ENCODE results near the gene PMEPA1.

PMEPA1 gene

DNA sequence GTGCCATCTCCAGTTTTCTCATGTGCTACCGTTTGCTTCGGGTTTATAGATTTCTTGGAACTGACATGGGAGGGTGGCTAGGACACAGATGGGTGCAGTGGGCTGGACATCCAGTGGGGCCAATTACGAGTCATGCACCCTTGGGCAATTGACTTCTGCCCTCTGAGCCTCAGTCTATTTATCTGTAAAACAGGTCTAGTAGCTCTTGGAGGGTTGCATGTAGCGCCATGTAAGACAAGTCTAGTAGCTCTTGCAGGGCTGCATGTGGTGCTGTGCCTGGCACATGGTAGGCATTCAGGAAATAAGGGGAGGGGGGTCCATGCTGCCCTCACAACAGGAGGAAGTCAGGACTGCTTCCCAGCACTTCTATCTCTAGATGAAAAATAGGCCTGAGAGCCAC is 15.3 kb downstream of the PMEPA1 start:
- no peak overlapping the region for H3K18ac ChIP-seq (ENCODE audit: low read length)
- H4K91ac ChIP-seq (ENCODE audit: low read depth, low read length, poor library complexity), result no peak overlapping the region
- H2AK5ac ChIP-seq (ENCODE audit: low read depth, low read length), result no peak overlapping the region
- no peaks in the 10 kb centered on the region for H3K4me1 ChIP-seq (ENCODE audit: control insufficient read depth in 2 of 2, insufficient read depth in 1 of 2, low read depth in 1 of 2, low read length in 2 of 2)
- H2BK12ac ChIP-seq (ENCODE audit: low read length), result no peak overlapping the region
- H3K4me3 ChIP-seq (ENCODE audit: low read length in 2 of 2), result no peak overlapping the region
- H3K79me1 ChIP-seq (ENCODE audit: low read depth, low read length), result no peaks in the 10 kb centered on the region
- no peaks in the 10 kb centered on the region for H3K36me3 ChIP-seq (replicated peaks in 1 of 2; ENCODE audit: control insufficient read depth in 2 of 2, insufficient read depth in 2 of 2, low read length in 2 of 2)
- no peak overlapping the region for H4K8ac ChIP-seq (ENCODE audit: low read depth, low read length)
- H2BK120ac ChIP-seq (ENCODE audit: low read depth, low read length), result no peak overlapping the region
- no CpG with 5 or more reads among the region's 4 CpGs for WGBS, 2 donors (ENCODE audit: extremely low coverage in 2 of 2, insufficient read length in 2 of 2, insufficient replicate concordance in 1 of 2)
- H3K23ac ChIP-seq (ENCODE audit: low read depth, low read length, poor library complexity), result no peak overlapping the region
- H2AFZ ChIP-seq (ENCODE audit: low read length), result no peak overlapping the region
- no peak for DNase-seq (ENCODE audit: low spot score)
- H3K4ac ChIP-seq (ENCODE audit: low read length), result no peak overlapping the region
- no peak overlapping the region for H3K9ac ChIP-seq (ENCODE audit: low read depth, low read length, poor library complexity)
- H2BK15ac ChIP-seq (ENCODE audit: low read length), result no peak overlapping the region
- H3K14ac ChIP-seq (ENCODE audit: low read length), result no peak overlapping the region
- H3K9me3 ChIP-seq (replicated peaks in 1 of 2; ENCODE audit: control insufficient read depth in 2 of 2, insufficient read depth in 1 of 2, low read depth in 1 of 2, low read length in 2 of 2), result no peaks in the 10 kb centered on the region
- no peak overlapping the region for H3K4me2 ChIP-seq (ENCODE audit: insufficient read depth, low read length, poor library complexity, severe bottlenecking)
- H2BK5ac ChIP-seq (ENCODE audit: low read length), result no peak overlapping the region
- H3K27me3 ChIP-seq (ENCODE audit: control insufficient read depth in 3 of 3, insufficient read depth in 3 of 3, low read depth in 1 of 3, low read length in 3 of 3), result peaks cover 0 to 3% (median 0%) of the 10 kb centered on the region in 3 experiments
- H3K27ac ChIP-seq (replicated peaks; ENCODE audit: low read length), result no peak overlapping the region

- DNase-seq (ENCODE audit: low spot score), result no peak
- H2BK15ac ChIP-seq (ENCODE audit: low read length), result no peak overlapping the region
- no peaks in the 10 kb centered on the region for H3K79me1 ChIP-seq (ENCODE audit: low read depth, low read length)
- no peak overlapping the region for H4K91ac ChIP-seq (ENCODE audit: low read depth, low read length, poor library complexity)
- H3K27me3 ChIP-seq (ENCODE audit: control insufficient read depth in 3 of 3, insufficient read depth in 3 of 3, low read depth in 1 of 3, low read length in 3 of 3), result peaks cover 0 to under 1% (median 0%) of the 10 kb centered on the region in 3 experiments
- H3K14ac ChIP-seq (ENCODE audit: low read length), result peak overlapping the region; percentile 32
- H3K23ac ChIP-seq (ENCODE audit: low read depth, low read length, poor library complexity), result no peak overlapping the region
- no peak overlapping the region for H3K4ac ChIP-seq (ENCODE audit: low read length)
- H3K9me3 ChIP-seq (replicated peaks in 1 of 2; ENCODE audit: control insufficient read depth in 2 of 2, insufficient read depth in 1 of 2, low read depth in 1 of 2, low read length in 2 of 2), result no peaks in the 10 kb centered on the region
- H2BK120ac ChIP-seq (ENCODE audit: low read depth, low read length), result no peak overlapping the region
- H2BK12ac ChIP-seq (ENCODE audit: low read length), result no peak overlapping the region
- H3K18ac ChIP-seq (ENCODE audit: low read length), result no peak overlapping the region
- H2BK5ac ChIP-seq (ENCODE audit: low read length), result no peak overlapping the region
- H3K36me3 ChIP-seq (replicated peaks in 1 of 2; ENCODE audit: control insufficient read depth in 2 of 2, insufficient read depth in 2 of 2, low read length in 2 of 2), result no peaks in the 10 kb centered on the region
- no peak overlapping the region for H3K27ac ChIP-seq (replicated peaks; ENCODE audit: low read length)
- no peak overlapping the region for H3K4me2 ChIP-seq (ENCODE audit: insufficient read depth, low read length, poor library complexity, severe bottlenecking)
- no peak overlapping the region for H2AK5ac ChIP-seq (ENCODE audit: low read depth, low read length)
- no peak overlapping the region for H3K4me3 ChIP-seq (ENCODE audit: low read length in 2 of 2)
- no peak overlapping the region for H3K9ac ChIP-seq (ENCODE audit: low read depth, low read length, poor library complexity)
- no peak overlapping the region for H4K8ac ChIP-seq (ENCODE audit: low read depth, low read length)
- no peak overlapping the region for H2AFZ ChIP-seq (ENCODE audit: low read length)
- WGBS, 2 donors (ENCODE audit: extremely low coverage in 2 of 2, insufficient read length in 2 of 2, insufficient replicate concordance in 1 of 2), result no CpG with 5 or more reads among the region's 7 CpGs
- H3K4me1 ChIP-seq (ENCODE audit: control insufficient read depth in 2 of 2, insufficient read depth in 1 of 2, low read depth in 1 of 2, low read length in 2 of 2), result peaks cover 0 to 4% of the 10 kb centered on the region in 2 donors
Measured at GRCh38 chr20:57693670-57694329, 16.0 kb downstream of the PMEPA1 start.

DNA sequence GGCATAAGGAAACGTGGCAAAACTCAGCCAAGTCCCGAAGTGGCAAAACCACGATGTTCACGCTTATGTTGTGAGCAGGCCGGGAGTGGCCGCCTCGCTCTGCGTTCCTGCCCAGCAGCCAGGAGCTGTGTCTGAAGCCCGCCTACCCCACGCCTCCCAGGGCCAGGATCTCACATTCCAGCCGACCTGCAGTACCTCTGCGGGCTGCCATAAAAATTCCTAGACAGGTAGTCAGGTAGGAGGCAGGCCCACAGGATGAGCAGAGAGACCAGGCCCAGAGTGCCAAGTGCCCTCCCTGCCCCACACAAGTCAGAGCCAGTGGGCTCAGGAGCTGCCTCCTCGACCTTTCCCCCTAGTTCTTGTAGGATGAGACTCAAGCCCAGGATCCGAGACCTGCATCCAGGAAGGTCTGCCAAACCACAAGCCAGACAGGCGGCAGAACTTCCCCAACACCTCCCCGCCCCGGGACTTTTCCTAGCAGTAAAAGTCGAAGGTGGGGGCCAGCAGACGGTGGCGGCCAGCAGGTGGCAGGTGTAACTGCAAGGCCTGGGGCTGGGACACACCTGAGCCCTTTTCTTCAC is 16.7 kb downstream of the PMEPA1 start:
- no peak overlapping the region for H2BK12ac ChIP-seq (ENCODE audit: low read length)
- H2BK15ac ChIP-seq (ENCODE audit: low read length), result no peak overlapping the region
- H3K4ac ChIP-seq (ENCODE audit: low read length), result no peak overlapping the region
- H3K4me1 ChIP-seq (ENCODE audit: control insufficient read depth in 2 of 2, insufficient read depth in 1 of 2, low read depth in 1 of 2, low read length in 2 of 2), result peaks cover 0 to 4% of the 10 kb centered on the region in 2 donors
- H3K23ac ChIP-seq (ENCODE audit: low read depth, low read length, poor library complexity), result no peak overlapping the region
- H2BK5ac ChIP-seq (ENCODE audit: low read length), result no peak overlapping the region
- H3K27me3 ChIP-seq (ENCODE audit: control insufficient read depth in 3 of 3, insufficient read depth in 3 of 3, low read depth in 1 of 3, low read length in 3 of 3), result peaks cover 0 to 2% (median 0%) of the 10 kb centered on the region in 3 experiments
- no peak overlapping the region for H4K91ac ChIP-seq (ENCODE audit: low read depth, low read length, poor library complexity)
- H3K14ac ChIP-seq (ENCODE audit: low read length), result no peak overlapping the region
- H2AFZ ChIP-seq (ENCODE audit: low read length), result no peak overlapping the region
- no peak overlapping the region for H3K4me2 ChIP-seq (ENCODE audit: insufficient read depth, low read length, poor library complexity, severe bottlenecking)
- H2AK5ac ChIP-seq (ENCODE audit: low read depth, low read length), result no peak overlapping the region
- peak overlapping the region; percentile 23 for H3K18ac ChIP-seq (ENCODE audit: low read length)
- no peak overlapping the region for H2BK120ac ChIP-seq (ENCODE audit: low read depth, low read length)
- no CpG with 5 or more reads among the region's 20 CpGs for WGBS, 2 donors (ENCODE audit: extremely low coverage in 2 of 2, insufficient read length in 2 of 2, insufficient replicate concordance in 1 of 2)
- DNase-seq (ENCODE audit: low spot score), result no peak
- peak overlapping the region; percentile 32 for H3K9ac ChIP-seq (ENCODE audit: low read depth, low read length, poor library complexity)
- no peak overlapping the region for H3K4me3 ChIP-seq (ENCODE audit: low read length in 2 of 2)
- H4K8ac ChIP-seq (ENCODE audit: low read depth, low read length), result no peak overlapping the region
- H3K9me3 ChIP-seq (replicated peaks in 1 of 2; ENCODE audit: control insufficient read depth in 2 of 2, insufficient read depth in 1 of 2, low read depth in 1 of 2, low read length in 2 of 2), result no peaks in the 10 kb centered on the region
- H3K36me3 ChIP-seq (replicated peaks in 1 of 2; ENCODE audit: control insufficient read depth in 2 of 2, insufficient read depth in 2 of 2, low read length in 2 of 2), result no peaks in the 10 kb centered on the region
- no peak overlapping the region for H3K27ac ChIP-seq (replicated peaks; ENCODE audit: low read length)
- no peaks in the 10 kb centered on the region for H3K79me1 ChIP-seq (ENCODE audit: low read depth, low read length)

DNA sequence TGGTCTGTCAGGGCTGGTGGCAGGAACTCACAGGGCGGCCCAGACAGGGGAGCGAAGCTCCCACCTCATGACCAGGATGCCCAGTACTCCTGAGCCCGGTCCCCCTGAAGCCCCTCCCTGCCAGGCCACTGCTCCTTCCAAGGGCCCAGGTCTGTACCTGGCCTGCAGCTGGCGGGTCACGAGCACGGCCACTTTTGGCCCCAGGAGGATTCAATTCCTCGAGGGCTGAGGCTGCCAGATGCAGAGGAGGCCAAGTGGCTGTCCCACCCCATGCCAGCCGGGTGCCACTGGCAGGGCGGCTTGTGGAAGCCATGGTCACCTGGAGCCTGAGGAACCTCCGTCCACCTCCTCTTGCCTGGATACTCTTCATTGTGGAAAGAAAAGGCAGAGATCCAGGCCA is 17.4 kb downstream of the PMEPA1 start:
- no peak overlapping the region for H2AK5ac ChIP-seq (ENCODE audit: low read depth, low read length)
- no peak overlapping the region for H2BK12ac ChIP-seq (ENCODE audit: low read length)
- no peak for DNase-seq (ENCODE audit: low spot score)
- no peak overlapping the region for H3K4me2 ChIP-seq (ENCODE audit: insufficient read depth, low read length, poor library complexity, severe bottlenecking)
- peaks cover 0 to 4% of the 10 kb centered on the region in 2 donors for H3K4me1 ChIP-seq (ENCODE audit: control insufficient read depth in 2 of 2, insufficient read depth in 1 of 2, low read depth in 1 of 2, low read length in 2 of 2)
- H2BK5ac ChIP-seq (ENCODE audit: low read length), result no peak overlapping the region
- H3K9ac ChIP-seq (ENCODE audit: low read depth, low read length, poor library complexity), result no peak overlapping the region
- H3K27ac ChIP-seq (replicated peaks; ENCODE audit: low read length), result no peak overlapping the region
- H3K9me3 ChIP-seq (replicated peaks in 1 of 2; ENCODE audit: control insufficient read depth in 2 of 2, insufficient read depth in 1 of 2, low read depth in 1 of 2, low read length in 2 of 2), result no peaks in the 10 kb centered on the region
- no peak overlapping the region for H3K4me3 ChIP-seq (ENCODE audit: low read length in 2 of 2)
- no peaks in the 10 kb centered on the region for H3K79me1 ChIP-seq (ENCODE audit: low read depth, low read length)
- H4K91ac ChIP-seq (ENCODE audit: low read depth, low read length, poor library complexity), result no peak overlapping the region
- no CpG with 5 or more reads among the region's 10 CpGs for WGBS, 2 donors (ENCODE audit: extremely low coverage in 2 of 2, insufficient read length in 2 of 2, insufficient replicate concordance in 1 of 2)
- H2BK15ac ChIP-seq (ENCODE audit: low read length), result no peak overlapping the region
- peak overlapping the region; percentile 57 for H3K23ac ChIP-seq (ENCODE audit: low read depth, low read length, poor library complexity)
- H3K36me3 ChIP-seq (replicated peaks in 1 of 2; ENCODE audit: control insufficient read depth in 2 of 2, insufficient read depth in 2 of 2, low read length in 2 of 2), result no peaks in the 10 kb centered on the region
- no peak overlapping the region for H4K8ac ChIP-seq (ENCODE audit: low read depth, low read length)
- H3K27me3 ChIP-seq (ENCODE audit: control insufficient read depth in 3 of 3, insufficient read depth in 3 of 3, low read depth in 1 of 3, low read length in 3 of 3), result peaks cover 0 to 2% (median 0%) of the 10 kb centered on the region in 3 experiments
- no peak overlapping the region for H3K18ac ChIP-seq (ENCODE audit: low read length)
- no peak overlapping the region for H2AFZ ChIP-seq (ENCODE audit: low read length)
- H3K4ac ChIP-seq (ENCODE audit: low read length), result no peak overlapping the region
- no peak overlapping the region for H3K14ac ChIP-seq (ENCODE audit: low read length)
- no peak overlapping the region for H2BK120ac ChIP-seq (ENCODE audit: low read depth, low read length)
